Keratinocyte (primary cell): ENCODE data around the gene ATP8A2.

ENCODE experiments used
- EZH2 ChIP-seq: IDR thresholded peaks from one replicate; pipeline ENCODE4 v1.6.1; 2012; ENCODE audit warnings: inconsistent platforms, mild to moderate bottlenecking, low read length, moderate library complexity
- TF ChIP-seq, protein P1 (sequence below), 3 experiments: IDR thresholded peaks in 1 of 3; conservative IDR thresholded peaks in 1 of 3; optimal IDR thresholded peaks in 1 of 3; 2 replicates in 2 of 3; 3 replicates in 1 of 3; pipeline versions ENCODE3 to v1.5.1; 2011; ENCODE audit warnings: low read length in 3 of 3, mild to moderate bottlenecking in 3 of 3, moderate library complexity in 2 of 3, control low read depth in 1 of 3, inconsistent platforms in 1 of 3; ENCODE audit not compliant: insufficient read depth in 2 of 3; ENCODE audit errors: extremely low read depth in 1 of 3

DNA sequence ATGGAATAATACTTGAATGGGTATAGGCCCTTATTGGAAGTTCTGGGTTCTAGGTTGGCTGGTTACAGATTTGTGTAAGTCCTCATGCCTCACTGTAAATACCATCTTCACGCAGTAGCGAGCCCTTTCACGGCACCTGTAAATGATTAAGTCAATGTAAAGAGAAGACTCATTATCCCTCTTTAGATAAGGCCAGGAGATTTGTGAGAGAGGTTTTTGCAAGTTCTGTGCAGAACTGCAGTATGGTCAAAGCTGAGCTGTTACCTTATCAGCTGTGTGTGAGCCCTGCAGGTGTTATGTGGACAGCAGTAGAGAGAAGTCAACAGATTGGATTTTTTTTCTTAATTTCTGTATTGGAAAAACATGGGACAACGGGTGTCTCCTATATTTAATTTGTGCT, 538.5 kb downstream of the ATP8A2 start:
- TF ChIP-seq, protein P1, sequence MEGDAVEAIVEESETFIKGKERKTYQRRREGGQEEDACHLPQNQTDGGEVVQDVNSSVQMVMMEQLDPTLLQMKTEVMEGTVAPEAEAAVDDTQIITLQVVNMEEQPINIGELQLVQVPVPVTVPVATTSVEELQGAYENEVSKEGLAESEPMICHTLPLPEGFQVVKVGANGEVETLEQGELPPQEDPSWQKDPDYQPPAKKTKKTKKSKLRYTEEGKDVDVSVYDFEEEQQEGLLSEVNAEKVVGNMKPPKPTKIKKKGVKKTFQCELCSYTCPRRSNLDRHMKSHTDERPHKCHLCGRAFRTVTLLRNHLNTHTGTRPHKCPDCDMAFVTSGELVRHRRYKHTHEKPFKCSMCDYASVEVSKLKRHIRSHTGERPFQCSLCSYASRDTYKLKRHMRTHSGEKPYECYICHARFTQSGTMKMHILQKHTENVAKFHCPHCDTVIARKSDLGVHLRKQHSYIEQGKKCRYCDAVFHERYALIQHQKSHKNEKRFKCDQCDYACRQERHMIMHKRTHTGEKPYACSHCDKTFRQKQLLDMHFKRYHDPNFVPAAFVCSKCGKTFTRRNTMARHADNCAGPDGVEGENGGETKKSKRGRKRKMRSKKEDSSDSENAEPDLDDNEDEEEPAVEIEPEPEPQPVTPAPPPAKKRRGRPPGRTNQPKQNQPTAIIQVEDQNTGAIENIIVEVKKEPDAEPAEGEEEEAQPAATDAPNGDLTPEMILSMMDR (optimal IDR thresholded peaks at IDR 0.05 in 1 of 3, IDR thresholded peaks at IDR 0.05 in 1 of 3, conservative IDR thresholded peaks at IDR 0.05 in 1 of 3; ENCODE audit: extremely low read depth in 1 of 3, insufficient read depth in 2 of 3, low read length in 3 of 3), result no peak
- no peak for TF ChIP-seq EZH2
